ENCODE results near the gene BCDIN3D. TPM values are rescaled to one million over a fixed set of nuclear protein-coding genes. Genes with fewer than 3 reads are reported as not detected.

The BCDIN3D gene
- total and polyA plus RNA-seq, 2 donors (not counting 3 experiments of a cell fraction or from before 2014, with no cell fraction given) = 1.8 to 3.1 TPM

Other genes with a start within 250 kb of the BCDIN3D start
- 0.21 and 0.33 TPM in 2 replicates for gene FAM186B, start 237.5 kb downstream of the BCDIN3D start, total RNA-seq
- 0.10 and 0.11 TPM in 2 replicates for gene FAM186B, start 237.5 kb downstream of the BCDIN3D start, polyA plus RNA-seq
- gene PRPF40B, start 219.5 kb downstream of the BCDIN3D start, total RNA-seq = 9.5 and 9.9 TPM in 2 replicates
- 5.4 TPM in 2 replicates for gene PRPF40B, start 219.5 kb downstream of the BCDIN3D start, polyA plus RNA-seq
- 93.2 and 93.3 TPM in 2 replicates for gene FMNL3, start 135.7 kb downstream of the BCDIN3D start, total RNA-seq
- gene FMNL3, start 135.7 kb downstream of the BCDIN3D start, polyA plus RNA-seq = 33.6 and 35.1 TPM in 2 replicates
- 393 and 395 TPM in 2 replicates for gene TMBIM6, start 101.5 kb downstream of the BCDIN3D start, total RNA-seq
- 545 and 579 TPM in 2 replicates for gene TMBIM6, start 101.5 kb downstream of the BCDIN3D start, polyA plus RNA-seq
- 46.1 and 52.1 TPM in 2 replicates for gene NCKAP5L, start 14.7 kb downstream of the BCDIN3D start, total RNA-seq
- 17.4 and 22.7 TPM in 2 replicates for gene NCKAP5L, start 14.7 kb downstream of the BCDIN3D start, polyA plus RNA-seq
- 0.12 TPM in 1 of 2 replicates, not detected in the other for gene FAIM2, start 60.8 kb upstream of the BCDIN3D start, total RNA-seq
- gene FAIM2, start 60.8 kb upstream of the BCDIN3D start, polyA plus RNA-seq = 0.01 and 0.22 TPM in 2 replicates
- not detected in 2 replicates for gene AQP2, start 107.6 kb upstream of the BCDIN3D start, total RNA-seq
- gene AQP2, start 107.6 kb upstream of the BCDIN3D start, polyA plus RNA-seq = not detected in 2 replicates
- gene AQP5, start 118.8 kb upstream of the BCDIN3D start, total RNA-seq = 0.67 and 0.95 TPM in 2 replicates
- gene AQP5, start 118.8 kb upstream of the BCDIN3D start, polyA plus RNA-seq = 2.3 and 2.7 TPM in 2 replicates
- gene AQP6, start 129.8 kb upstream of the BCDIN3D start, total RNA-seq = not detected in 2 replicates
- 0.04 TPM in 1 of 2 replicates, not detected in the other for gene AQP6, start 129.8 kb upstream of the BCDIN3D start, polyA plus RNA-seq
- 56.3 and 62.9 TPM in 2 replicates for gene RACGAP1, start 182.4 kb upstream of the BCDIN3D start, total RNA-seq
- gene RACGAP1, start 182.4 kb upstream of the BCDIN3D start, polyA plus RNA-seq = 15.4 and 16.5 TPM in 2 replicates
- 0.53 and 0.55 TPM in 2 replicates for gene ASIC1, start 214.5 kb upstream of the BCDIN3D start, total RNA-seq
- gene ASIC1, start 214.5 kb upstream of the BCDIN3D start, polyA plus RNA-seq = 0.66 and 0.75 TPM in 2 replicates
- 86.6 and 101 TPM in 2 replicates for gene SMARCD1, start 242.2 kb upstream of the BCDIN3D start, total RNA-seq
- 94.2 and 94.3 TPM in 2 replicates for gene SMARCD1, start 242.2 kb upstream of the BCDIN3D start, polyA plus RNA-seq